HEK293 (cell line): ENCODE measurements around the gene LTBP1.

ENCODE experiments used
- ZSCAN16 ChIP-seq: fragments of 450-650 bp; formaldehyde crosslinking; IDR thresholded peaks from 2 replicates; pipeline ENCODE4 v1.5.1; 2016; ENCODE audit warnings: missing biosample characterization, missing genetic modification characterization
- TF ChIP-seq, protein P1 (sequence below): fragments of 450-650 bp; formaldehyde crosslinking; IDR thresholded peaks from 2 replicates; pipeline ENCODE4 v1.5.1; 2016; ENCODE audit warnings: missing biosample characterization, missing genetic modification characterization

DNA sequence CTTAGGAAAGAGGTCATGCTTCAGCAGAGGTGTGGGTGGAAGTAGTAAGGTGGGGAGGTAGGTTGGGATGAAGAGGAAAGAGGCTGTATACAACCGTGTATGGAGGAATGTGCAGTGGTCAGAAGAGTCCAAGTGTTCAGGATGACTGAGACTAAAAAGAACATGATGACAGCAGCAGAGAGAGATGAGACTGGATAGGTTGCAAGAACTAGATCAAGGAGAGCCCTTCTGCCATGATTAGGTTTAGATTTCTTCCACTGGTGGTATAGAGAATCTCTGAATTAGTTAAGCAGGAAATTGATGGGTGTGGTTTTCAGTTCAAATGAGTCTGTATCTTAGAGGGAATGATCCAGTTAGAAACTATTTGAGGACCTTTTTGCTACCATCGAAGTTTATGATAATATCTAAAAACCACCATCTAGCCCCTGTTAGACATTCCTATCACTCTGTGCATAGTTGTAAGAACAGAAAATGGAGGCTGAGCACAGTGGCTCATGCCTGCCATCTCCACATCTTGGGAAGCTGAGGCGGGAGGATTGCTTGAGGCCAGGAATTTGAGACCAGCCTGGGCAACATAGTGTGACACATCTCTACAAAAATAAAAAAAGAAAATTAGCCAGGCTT is 221.0 kb downstream of the LTBP1 start:
- TF ChIP-seq, protein P1, sequence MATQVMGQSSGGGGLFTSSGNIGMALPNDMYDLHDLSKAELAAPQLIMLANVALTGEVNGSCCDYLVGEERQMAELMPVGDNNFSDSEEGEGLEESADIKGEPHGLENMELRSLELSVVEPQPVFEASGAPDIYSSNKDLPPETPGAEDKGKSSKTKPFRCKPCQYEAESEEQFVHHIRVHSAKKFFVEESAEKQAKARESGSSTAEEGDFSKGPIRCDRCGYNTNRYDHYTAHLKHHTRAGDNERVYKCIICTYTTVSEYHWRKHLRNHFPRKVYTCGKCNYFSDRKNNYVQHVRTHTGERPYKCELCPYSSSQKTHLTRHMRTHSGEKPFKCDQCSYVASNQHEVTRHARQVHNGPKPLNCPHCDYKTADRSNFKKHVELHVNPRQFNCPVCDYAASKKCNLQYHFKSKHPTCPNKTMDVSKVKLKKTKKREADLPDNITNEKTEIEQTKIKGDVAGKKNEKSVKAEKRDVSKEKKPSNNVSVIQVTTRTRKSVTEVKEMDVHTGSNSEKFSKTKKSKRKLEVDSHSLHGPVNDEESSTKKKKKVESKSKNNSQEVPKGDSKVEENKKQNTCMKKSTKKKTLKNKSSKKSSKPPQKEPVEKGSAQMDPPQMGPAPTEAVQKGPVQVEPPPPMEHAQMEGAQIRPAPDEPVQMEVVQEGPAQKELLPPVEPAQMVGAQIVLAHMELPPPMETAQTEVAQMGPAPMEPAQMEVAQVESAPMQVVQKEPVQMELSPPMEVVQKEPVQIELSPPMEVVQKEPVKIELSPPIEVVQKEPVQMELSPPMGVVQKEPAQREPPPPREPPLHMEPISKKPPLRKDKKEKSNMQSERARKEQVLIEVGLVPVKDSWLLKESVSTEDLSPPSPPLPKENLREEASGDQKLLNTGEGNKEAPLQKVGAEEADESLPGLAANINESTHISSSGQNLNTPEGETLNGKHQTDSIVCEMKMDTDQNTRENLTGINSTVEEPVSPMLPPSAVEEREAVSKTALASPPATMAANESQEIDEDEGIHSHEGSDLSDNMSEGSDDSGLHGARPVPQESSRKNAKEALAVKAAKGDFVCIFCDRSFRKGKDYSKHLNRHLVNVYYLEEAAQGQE (tag by site-specific recombination): no peak
- no peak for TF ChIP-seq ZSCAN16 (tag by site-specific recombination)
